Astrocyte (in vitro differentiated cells and primary cell): ENCODE data around the gene MESD.

ENCODE experiments used
- EZH2 ChIP-seq: IDR thresholded peaks from 2 replicates; pipeline ENCODE4 v1.6.1; 2012; ENCODE audit warnings: mild to moderate bottlenecking, low read length, inconsistent platforms; ENCODE audit not compliant: insufficient read depth
- TF ChIP-seq, protein P1 (sequence below): IDR thresholded peaks from 2 replicates; pipeline ENCODE4 v1.5.1; 2011; ENCODE audit warnings: low read depth, mild to moderate bottlenecking, inconsistent platforms, low read length, moderate library complexity; ENCODE audit not compliant: insufficient read depth

DNA sequence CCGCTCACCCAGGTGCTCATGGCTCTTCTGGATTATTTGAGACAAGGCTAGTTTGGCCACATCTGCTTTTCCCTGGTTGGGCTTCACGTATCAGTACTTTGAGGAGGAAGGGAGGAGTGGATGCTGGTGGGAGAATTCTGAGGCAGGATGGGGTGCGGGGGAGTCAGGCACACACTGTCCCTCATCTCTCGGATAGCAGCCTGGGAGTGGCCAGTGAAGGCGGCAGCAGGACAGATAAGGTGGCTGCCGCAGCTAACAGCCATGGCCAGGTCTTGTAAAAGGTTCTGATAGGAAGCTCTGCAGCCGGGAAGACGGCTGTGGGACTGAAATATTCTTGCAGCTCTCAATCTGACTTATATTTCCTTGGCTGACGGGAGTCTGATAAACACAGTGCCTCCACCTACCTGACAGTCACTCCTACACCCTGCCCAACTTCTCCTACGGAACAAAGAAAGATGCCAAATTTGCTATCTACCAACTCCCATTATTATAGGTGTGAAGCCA is 87.3 kb downstream of the MESD start:
- TF ChIP-seq, protein P1, sequence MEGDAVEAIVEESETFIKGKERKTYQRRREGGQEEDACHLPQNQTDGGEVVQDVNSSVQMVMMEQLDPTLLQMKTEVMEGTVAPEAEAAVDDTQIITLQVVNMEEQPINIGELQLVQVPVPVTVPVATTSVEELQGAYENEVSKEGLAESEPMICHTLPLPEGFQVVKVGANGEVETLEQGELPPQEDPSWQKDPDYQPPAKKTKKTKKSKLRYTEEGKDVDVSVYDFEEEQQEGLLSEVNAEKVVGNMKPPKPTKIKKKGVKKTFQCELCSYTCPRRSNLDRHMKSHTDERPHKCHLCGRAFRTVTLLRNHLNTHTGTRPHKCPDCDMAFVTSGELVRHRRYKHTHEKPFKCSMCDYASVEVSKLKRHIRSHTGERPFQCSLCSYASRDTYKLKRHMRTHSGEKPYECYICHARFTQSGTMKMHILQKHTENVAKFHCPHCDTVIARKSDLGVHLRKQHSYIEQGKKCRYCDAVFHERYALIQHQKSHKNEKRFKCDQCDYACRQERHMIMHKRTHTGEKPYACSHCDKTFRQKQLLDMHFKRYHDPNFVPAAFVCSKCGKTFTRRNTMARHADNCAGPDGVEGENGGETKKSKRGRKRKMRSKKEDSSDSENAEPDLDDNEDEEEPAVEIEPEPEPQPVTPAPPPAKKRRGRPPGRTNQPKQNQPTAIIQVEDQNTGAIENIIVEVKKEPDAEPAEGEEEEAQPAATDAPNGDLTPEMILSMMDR, result no peak
- TF ChIP-seq EZH2, result no peak
